ENCODE results near the gene KLHL22.
"Not testable (repeated sequence)": the region's sequence is repeated elsewhere in the genome, so short reads cannot be mapped to it uniquely, and the experiment has no call there.

DNA sequence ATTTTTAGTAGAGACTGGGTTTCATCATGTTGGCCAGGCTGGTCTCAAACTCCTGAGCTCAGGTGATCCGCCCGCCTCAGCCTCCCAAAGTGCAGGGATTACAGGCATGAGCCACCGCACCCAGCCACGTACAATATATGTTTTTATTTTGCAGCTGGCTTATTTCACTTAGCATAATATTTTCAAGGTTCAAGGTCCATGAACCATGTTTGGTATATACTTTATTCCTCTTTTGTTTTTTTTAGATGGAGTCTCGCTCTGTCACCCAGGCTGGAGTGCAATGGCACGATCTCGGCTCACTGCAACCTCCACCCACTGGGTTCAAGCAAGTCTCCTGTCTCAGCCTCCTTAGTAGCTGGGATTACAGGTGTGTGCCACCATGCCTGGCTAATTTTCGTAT lies 43.3 kb upstream of the KLHL22 start:
- not testable (repeated sequence) for TF ChIP-seq EZH2 (IDR thresholded peaks at IDR 0.05); POLR2AphosphoS5 (IDR thresholded peaks at IDR 0.05; ENCODE audit: borderline replicate concordance, low read depth, low read length); FOXP2 (optimal IDR thresholded peaks at IDR 0.05; ENCODE audit: control extremely low read depth, extremely low read length, insufficient read depth)
